ENCODE data around the gene TCF7L2.

GRCh38 chr10:112981553-112981952 is 31.5 kb downstream of the TCF7L2 start:
- TF ChIP-seq CTCF (conservative IDR thresholded peaks at IDR 0.05; ENCODE audit: low read length) (no peak), EZH2phosphoT487 (IDR thresholded peaks at IDR 0.05; ENCODE audit: borderline replicate concordance, low read depth, low read length) (no peak)
